Measurements from ENCODE around the gene OXER1.

DNA sequence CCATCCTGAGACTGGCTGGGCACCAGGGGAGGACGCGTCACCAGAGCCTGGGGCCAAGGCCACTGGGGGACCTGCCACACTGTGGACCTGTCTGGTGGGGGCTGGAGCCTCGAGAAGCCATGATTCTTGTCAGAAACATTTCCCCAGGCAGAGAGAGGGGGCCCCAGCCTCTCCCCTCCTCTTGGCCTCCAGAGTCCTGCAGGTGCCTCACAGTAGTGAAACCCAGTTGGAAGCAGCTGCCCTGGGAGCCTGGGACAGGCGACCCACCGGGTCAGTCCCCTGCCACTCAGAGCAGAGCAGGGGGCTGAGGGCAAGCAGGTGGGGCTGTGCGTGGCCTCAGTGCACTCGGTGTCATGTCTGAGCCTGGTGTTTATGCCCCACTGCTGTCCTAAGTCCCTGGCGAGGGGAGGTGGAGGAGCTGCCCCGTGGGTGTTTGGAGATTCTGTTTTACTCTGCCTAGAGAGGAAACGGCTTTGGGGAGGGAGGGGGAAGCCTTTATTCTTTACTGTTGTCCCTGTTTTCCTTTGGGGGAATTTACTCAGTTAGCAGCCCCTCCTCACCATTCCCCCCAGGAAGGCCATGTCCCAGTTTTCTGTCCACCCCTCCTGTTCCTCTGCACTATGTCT, 7.7 kb downstream of the OXER1 start:
- TF ChIP-seq GATA3 (IDR thresholded peaks at IDR 0.05; ENCODE audit: low read depth, low read length) (no peak), GATA2 (IDR thresholded peaks at IDR 0.05; ENCODE audit: low read depth, low read length) (no peak)
